22Rv1 (cell line): Measurements from ENCODE around the gene CCDC57.

Source experiments
- ZFX ChIP-seq: fragments of 450-650 bp; IDR thresholded peaks from 2 replicates; pipeline ENCODE4 v1.6.1; 2017; ENCODE audit warnings: antibody characterized with exemption, borderline replicate concordance
- TF ChIP-seq, protein P1 (sequence below): fragments of 450-650 bp; IDR thresholded peaks from 2 replicates; pipeline ENCODE4 v1.5.1; 2017; ENCODE audit warnings: mild to moderate bottlenecking

- no peak for TF ChIP-seq ZFX
- TF ChIP-seq, protein P1, sequence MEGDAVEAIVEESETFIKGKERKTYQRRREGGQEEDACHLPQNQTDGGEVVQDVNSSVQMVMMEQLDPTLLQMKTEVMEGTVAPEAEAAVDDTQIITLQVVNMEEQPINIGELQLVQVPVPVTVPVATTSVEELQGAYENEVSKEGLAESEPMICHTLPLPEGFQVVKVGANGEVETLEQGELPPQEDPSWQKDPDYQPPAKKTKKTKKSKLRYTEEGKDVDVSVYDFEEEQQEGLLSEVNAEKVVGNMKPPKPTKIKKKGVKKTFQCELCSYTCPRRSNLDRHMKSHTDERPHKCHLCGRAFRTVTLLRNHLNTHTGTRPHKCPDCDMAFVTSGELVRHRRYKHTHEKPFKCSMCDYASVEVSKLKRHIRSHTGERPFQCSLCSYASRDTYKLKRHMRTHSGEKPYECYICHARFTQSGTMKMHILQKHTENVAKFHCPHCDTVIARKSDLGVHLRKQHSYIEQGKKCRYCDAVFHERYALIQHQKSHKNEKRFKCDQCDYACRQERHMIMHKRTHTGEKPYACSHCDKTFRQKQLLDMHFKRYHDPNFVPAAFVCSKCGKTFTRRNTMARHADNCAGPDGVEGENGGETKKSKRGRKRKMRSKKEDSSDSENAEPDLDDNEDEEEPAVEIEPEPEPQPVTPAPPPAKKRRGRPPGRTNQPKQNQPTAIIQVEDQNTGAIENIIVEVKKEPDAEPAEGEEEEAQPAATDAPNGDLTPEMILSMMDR: no peak
Observed at GRCh38 chr17:82118168-82118814, 94.4 kb downstream of the CCDC57 start.
